Inflammatory macrophage (primary cell): Measurements from ENCODE around the gene UROC1.
A peak's percentile ranks its signal among the peaks of the same experiment; 100 is the strongest.

Experiments
- DNase-seq, 2 donors: peaks; one replicate each; pipeline ENCODE4 v3.0.0-alpha.2; 2020 to 2022

The UROC1 gene

DNA sequence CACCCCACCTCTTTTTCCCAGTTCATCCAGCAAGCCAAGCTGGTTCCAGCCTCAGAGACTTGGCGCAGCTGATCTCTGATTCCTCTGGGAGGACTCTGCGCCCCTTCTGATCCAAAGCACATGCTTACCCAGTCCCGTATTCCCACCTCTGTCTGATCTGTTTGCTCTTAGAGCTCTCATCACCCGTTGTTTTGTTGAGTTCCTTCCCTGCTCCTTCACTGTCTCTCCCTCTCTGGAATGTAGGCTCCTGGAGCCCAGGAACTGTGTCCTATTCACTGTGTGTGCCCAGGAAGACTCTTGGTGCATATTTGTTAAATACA lies 40.6 kb downstream of the UROC1 start:
- no peak for DNase-seq

GRCh38 chr3:126476166-126477060 lies 41.2 kb downstream of the UROC1 start:
- no peak for DNase-seq

DNA sequence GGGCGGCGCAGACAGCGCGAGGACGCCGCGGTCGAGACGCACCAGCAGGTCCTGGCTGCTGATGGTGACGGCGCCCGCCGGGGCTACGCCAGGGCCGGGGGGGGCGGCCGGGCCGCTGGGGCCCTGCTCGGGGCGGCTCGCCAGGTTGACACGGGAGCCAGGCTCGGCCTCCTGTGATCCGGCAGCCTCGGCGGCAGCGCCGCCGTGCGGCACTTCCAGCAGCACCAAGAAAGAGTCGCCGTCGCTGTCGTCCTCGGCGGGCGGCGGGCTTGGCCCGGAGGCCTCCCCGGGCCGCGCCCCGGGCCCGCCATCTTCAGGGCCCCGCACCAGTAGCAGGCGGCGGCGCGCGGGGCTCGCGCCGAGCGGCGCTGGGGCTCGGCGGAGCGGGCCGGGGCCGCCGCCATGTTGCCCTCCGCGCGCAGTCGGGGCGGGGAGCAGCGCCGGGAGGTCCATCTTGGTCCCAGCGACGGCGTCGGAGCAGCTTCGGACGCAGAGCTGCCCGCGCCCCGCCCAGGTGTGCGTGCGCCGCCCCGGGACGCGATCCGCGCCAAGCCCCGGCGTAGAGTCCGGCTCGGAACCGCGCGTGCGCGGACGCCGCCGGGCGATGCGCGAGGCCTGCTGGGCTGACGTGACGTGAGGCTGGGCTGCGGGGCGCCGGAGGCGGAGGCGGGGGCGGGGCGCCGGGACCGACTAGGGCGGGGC lies 42.0 kb downstream of the UROC1 start, which contains the start of gene ZXDC:
Gene ZXDC, minus strand, starts transcription at position 479 of the 702 bp plus-strand sequence. Its CDS starts 26 bp downstream, at position 453.
- peak; percentile 96 to 99 for DNase-seq

- DNase-seq, result peak; percentile 48 to 72
Observed at GRCh38 chr3:126474498-126475412, 42.8 kb downstream of the UROC1 start.

DNA sequence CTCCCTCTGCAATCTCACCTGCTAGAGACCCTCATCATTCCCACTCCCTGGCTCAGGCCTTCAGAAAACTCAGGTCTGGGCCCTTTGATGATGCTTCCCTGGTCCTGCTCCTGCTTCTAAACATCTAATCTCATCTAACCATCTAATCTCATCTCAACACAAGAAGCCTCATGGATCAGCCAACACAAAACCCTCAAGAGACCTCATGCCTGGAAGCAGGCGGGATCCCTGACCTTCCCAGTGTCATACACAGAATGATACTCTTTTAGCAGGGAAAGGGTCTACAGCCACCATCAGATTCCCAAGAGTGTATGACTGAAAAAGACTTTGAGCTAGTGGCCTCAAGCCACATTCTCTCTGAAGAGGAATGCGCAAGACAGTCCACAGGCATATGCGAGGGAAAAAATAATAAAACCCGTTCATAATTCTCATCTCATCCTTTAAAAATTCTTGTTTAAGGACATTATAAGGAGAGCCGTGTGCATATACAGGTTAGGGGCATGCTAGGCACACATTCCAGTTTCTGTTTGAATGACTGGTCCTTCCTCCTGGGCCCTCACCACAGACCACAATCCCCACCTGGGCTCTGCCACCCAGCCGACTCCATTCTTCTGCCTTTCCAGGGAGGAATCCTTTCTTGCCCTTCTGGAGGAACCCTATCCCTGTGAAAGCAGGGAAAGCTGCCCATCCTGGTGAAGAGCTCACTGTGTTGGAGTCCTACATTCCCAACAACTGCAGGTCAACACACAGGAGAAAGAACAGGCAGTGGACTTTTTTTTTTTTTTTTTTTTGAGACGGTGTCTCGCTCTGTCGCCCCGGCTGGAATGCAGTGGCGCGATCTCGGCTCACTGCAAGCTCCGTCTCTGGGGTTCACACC lies 44.0 kb downstream of the UROC1 start:
- DNase-seq, result no peak

DNA sequence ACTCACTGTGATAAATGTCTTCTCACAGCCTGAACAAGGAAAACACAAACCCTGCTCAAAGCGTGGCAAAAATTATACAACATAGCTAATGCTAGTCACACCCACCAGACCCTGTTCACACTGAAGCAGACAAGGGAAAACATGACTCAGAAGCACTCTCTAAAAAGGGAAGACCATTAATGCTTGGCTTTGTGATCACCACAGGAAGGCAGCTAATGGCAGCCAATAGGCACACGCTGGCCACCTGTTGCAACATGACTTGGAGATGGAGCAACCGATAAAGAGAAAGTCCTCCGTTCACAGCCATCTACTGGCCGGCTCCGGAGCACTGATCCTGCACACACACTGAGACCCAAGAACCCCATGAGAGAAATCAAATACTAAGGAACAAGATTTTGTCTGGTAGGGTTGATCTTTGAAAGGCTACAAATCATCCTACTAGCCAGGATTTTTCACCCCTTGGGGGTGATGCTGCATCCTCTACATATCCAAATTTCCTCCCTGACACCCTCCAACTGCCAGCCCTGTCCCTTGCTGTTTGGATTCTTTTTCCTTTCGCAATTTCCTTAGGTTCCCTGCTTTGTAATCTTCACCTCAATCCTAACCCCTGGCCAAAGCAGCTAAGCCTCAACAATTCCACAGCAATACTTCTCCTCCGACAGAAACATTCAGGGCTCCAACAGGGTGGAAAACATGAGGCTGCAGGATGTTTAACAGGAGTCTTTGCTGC lies 45.1 kb downstream of the UROC1 start:
- DNase-seq, result peak; percentile 97 to 99

- no peak for DNase-seq
Observed at GRCh38 chr3:126469479-126469878, 48.1 kb downstream of the UROC1 start.

DNA sequence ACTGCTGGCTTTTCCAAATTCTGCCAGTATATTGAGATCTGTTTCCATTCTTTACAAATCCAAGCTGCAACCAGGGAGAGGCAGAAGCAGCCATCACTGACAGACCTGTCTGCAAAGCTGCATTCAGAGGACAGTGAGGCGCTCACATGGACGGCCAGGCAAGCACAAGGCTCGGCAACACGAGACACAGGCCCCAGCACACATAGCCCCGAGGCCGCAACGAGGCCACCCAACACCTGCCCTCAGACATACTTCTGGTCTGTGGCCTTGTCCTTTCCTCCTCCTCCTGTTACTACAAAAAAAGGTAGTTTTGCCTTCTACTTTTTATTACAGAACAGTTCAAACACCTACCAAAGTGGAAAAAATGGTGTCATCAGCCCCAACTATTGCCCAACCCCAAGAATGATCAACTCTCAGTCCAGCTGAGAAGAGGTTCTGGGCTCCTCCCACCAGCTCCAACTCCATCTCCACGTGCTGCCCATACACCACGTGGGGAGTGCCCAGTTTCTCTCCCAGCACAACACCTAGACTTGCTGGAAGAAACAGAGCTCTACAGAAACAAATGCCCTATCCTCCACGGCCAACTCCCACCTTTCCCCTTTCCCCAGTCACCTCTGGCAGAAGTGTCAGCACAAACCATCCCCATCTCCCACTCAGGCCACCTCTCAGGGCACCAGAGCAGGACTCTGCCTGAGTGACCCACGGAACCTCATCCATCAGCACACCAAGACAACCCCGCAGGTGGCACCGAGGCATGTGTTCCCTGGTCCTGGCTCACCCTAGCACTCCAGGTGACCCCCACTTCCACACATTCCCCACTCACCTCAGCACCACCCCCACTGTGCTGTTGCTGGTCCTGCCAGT lies 49.3 kb downstream of the UROC1 start:
- peak; percentile 63 to 68 for DNase-seq

- DNase-seq, result no peak
Observed at GRCh38 chr3:126467611-126467955, 50.0 kb downstream of the UROC1 start.

DNA sequence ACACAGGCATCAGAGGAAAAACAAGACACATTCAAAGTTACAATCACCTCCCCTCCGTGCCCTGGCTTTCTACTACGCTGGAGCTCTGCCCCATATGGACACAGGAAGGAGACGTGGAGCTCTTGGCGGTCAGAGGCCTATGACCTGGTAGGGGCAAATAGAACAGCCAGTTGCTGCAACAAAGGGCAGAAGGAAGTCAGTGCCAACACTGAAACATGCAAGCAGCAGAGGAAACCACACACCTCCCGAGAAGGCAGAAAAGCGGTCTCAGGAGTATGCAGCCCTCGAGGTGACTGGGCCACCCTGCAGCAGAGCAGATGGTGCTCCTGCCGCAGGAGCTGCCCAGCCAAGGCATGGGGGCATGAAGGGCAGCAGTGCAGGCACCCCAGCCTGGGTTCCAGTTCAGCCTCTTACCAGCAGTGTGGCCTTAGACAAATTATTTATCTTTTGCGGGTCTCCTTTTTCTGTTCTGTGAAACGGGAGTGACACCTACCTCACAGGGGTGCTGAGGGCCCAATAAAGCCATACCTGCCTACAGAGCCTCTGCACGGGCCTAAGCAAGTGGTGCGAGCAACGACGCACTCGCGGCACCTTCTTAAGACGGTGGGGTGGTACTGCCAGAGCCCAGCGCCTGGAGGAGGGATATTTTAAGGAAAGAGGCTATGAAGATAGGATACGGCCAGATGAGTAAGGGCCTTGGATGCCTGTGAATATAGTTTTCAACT lies 50.5 kb downstream of the UROC1 start:
- DNase-seq, result peak; percentile 33 to 42

DNA sequence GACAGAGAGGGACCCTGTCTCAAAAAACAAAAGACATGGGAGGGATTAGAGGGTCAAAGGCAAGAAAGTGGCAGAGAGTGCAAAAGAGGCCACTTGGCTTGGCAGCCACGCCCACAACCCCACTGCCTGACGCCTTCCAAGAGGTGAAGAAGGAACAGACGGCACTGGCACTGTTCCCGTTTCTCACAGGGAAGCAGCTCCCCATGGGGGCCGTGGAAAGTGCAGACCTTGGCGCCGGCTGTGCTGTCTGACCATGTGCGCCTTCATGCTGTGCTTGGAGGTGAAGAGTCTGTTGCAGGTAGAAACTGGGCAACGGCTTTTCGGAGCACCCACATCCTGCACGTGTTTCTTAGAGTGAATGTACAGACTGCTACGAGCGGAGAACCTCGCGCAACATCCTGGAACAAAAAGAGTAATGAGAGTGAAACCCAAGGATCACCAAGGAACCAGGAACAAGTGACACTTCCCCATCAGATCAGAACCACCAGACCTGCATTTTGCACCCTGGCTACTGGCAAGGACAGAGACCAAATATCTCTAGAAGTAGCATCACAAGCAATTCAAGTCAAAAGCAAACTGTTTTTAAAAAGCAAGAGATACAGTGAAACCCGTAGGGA lies 51.5 kb downstream of the UROC1 start:
- peak; percentile 72 to 84 for DNase-seq

GRCh38 chr3:126464997-126465396 lies 52.6 kb downstream of the UROC1 start:
- DNase-seq, result no peak

DNA sequence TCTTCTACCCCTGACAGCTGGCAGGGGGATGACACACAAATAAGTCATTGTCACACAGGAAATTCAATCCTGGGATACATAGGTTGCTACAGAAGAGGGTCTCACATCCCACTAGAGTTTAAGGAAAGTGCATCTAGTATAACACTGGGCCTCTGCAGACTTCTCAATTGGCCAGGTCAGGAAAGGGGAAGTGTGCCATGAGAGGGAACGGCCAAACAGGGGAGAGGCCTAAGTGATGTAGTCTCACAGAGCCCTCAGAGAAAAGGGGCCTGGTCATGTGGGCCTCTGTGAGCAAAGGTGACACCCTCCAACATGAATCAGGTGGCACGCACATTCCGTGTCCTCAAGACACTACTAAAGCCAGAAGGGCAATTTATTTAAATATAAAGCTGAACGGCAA lies 53.1 kb downstream of the UROC1 start:
- DNase-seq, result peak; percentile 44 to 47

- DNase-seq, result no peak
Observed at GRCh38 chr3:126464093-126464492, 53.5 kb downstream of the UROC1 start.

DNA sequence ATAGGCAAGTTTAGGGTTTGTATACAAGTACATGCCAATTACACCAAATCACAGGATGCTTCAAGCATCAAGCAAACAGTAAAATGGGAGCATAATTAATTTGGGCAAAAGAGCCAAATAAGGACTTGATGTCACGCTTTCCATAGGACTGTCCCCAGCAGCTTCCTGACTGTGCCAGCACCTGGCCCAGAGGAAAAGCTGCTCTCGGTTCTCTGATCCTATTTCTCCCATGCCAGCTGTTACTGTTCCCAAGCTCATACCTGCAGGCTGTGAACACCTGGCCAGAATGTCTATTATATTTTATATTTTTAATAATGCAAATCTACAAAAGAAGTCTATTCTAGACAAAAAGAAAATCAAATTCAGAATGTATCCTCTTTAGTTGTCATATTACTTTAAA lies 54.1 kb downstream of the UROC1 start:
- DNase-seq, result no peak

DNA sequence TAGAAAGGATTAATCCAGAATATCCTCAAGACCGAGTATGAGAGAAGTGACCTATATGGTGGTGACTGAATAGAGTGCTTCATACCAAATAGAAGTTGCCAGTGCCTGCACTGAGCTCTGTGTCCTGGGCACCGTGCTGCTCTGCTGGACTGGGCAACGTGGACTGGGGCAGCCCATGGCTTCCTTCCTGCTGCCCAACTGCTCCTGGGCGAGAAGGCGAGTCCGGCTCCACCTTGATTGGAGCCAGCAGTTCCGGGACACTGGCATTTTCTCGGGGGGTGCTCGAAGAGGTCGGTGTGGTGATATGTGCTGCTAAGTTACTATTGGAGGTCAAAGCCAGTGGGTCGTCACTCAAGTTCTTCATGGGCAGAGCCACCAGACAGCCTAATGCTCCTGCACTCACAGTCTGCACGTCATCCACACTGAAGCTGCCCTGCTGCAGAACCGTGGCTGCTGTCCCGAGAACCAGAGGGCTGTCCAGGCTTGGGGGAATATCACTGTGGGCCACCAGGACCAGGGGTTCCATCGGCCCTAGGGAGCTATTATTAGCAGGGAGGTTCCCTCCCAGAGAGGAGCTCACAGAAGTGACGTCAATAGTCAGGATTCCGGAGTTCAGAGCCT lies 56.0 kb downstream of the UROC1 start:
- no peak for DNase-seq

DNA sequence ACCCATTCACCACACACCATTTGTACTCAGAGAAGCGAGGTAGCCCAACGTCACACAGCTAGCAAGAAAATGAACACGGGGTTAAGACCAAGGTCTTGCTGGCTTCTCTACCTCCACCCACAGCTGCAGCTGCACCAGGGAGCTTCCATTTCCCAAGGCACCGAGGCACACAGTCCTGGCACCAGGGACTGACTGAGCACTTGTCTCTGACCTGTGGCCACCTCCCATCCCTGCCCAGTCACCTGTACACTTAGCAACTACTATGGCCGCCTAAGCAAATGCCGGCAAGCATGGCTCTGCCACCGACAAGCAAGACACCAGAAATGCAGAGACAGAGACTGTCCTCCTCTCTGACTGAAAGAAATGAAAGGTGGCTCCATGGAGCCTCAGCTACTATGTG lies 57.2 kb downstream of the UROC1 start:
- no peak for DNase-seq

DNA sequence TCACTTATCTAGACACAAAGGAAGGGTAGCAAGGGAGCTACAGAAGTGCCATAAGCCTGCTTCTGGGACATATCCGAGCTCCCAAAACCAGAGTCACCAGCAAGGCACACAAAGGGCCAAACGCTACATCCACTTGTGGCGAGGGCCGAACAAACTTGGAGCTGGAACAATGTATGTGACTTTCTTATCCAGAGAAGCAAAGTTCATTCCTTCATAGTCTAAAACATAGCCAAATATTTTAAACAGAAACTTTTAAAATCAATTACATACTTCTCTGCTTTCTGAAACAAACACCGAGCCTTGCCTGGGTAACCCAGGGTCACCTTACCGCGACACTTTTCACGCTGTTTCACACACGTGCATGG lies 57.8 kb downstream of the UROC1 start:
- no peak for DNase-seq
